Parathyroid adenoma (tissue), 2 donors: Measurements from ENCODE around the gene OR8D2.
"Not testable (repeated sequence)": the region's sequence is repeated elsewhere in the genome, so short reads cannot be mapped to it uniquely, and the experiment has no call there.

Experiments
- H2AFZ ChIP-seq: fragments of 300-600 bp; sonication (generic); one replicate; pipeline ENCODE4 v1.7.0; 2017; ENCODE audit warnings: antibody characterized with exemption, mild to moderate bottlenecking
- H3K27ac ChIP-seq: fragments of 300-600 bp; sonication (generic); one replicate; pipeline ENCODE4 v1.7.0; 2017
- H3K27me3 ChIP-seq: fragments of 300-600 bp; sonication (generic); one replicate; pipeline ENCODE4 v1.7.0; 2017; ENCODE audit warnings: low read length; ENCODE audit not compliant: control insufficient read depth, insufficient read depth
- H3K36me3 ChIP-seq: fragments of 300-600 bp; sonication (generic); one replicate; pipeline ENCODE4 v1.7.0; 2017; ENCODE audit warnings: low read length; ENCODE audit not compliant: control insufficient read depth, insufficient read depth
- H3K4me1 ChIP-seq: fragments of 300-600 bp; sonication (generic); one replicate; pipeline ENCODE4 v1.7.0; 2017; ENCODE audit warnings: control low read depth
- H3K4me2 ChIP-seq: fragments of 300-600 bp; sonication (generic); one replicate; pipeline ENCODE4 v1.7.0; 2017; ENCODE audit warnings: low read length
- H3K4me3 ChIP-seq: fragments of 300-600 bp; sonication (generic); one replicate; pipeline ENCODE4 v1.7.0; 2017; ENCODE audit warnings: low read depth, low read length
- H3K79me2 ChIP-seq: fragments of 300-600 bp; sonication (generic); one replicate; pipeline ENCODE4 v1.7.0; 2017; ENCODE audit warnings: control low read depth
- H3K9ac ChIP-seq: fragments of 300-600 bp; sonication (generic); one replicate; pipeline ENCODE4 v1.7.0; 2017; ENCODE audit warnings: mild to moderate bottlenecking
- H3K9me3 ChIP-seq: fragments of 300-600 bp; sonication (generic); one replicate; pipeline ENCODE4 v1.7.0; 2017; ENCODE audit warnings: low read length; ENCODE audit not compliant: control insufficient read depth
- TF ChIP-seq, protein P1 (sequence below): fragments of 300-600 bp; sonication (generic); IDR thresholded peaks from one replicate; pipeline ENCODE4 v1.7.0; 2017; ENCODE audit warnings: antibody characterized with exemption, mild to moderate bottlenecking
- donor health status: primary hyperparathyroidism.

The OR8D2 gene

DNA sequence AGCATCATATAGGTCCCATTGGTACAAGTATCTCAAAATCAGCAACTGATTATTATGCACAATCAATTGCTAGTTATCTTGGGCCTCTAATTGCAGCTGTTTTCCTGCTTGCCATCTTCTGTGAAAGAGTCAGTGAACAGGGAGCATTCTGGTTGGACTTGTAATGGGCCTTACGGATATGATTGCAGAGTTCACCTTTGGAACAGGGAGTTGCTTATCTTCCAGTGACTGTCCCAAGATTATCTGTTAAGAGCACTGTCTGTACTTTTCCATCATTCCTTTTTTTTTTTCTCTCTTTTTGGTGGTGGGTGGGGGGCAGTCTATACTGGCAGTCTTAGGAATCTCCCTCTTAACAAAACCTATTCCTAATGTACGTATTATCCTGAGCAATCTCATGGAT, 46.0 kb downstream of the OR8D2 start:
- H3K27ac ChIP-seq, result no peak overlapping the region
- no peaks in the 10 kb centered on the region for H3K27me3 ChIP-seq
- no peak overlapping the region for H2AFZ ChIP-seq
- no peaks in the 10 kb centered on the region for H3K79me2 ChIP-seq
- H3K4me3 ChIP-seq, result no peak overlapping the region
- H3K4me2 ChIP-seq, result no peak overlapping the region
- no peaks in the 10 kb centered on the region for H3K4me1 ChIP-seq
- no peaks in the 10 kb centered on the region for H3K36me3 ChIP-seq
- H3K9me3 ChIP-seq, result no peaks in the 10 kb centered on the region
- no peak overlapping the region for H3K9ac ChIP-seq
- TF ChIP-seq, protein P1, sequence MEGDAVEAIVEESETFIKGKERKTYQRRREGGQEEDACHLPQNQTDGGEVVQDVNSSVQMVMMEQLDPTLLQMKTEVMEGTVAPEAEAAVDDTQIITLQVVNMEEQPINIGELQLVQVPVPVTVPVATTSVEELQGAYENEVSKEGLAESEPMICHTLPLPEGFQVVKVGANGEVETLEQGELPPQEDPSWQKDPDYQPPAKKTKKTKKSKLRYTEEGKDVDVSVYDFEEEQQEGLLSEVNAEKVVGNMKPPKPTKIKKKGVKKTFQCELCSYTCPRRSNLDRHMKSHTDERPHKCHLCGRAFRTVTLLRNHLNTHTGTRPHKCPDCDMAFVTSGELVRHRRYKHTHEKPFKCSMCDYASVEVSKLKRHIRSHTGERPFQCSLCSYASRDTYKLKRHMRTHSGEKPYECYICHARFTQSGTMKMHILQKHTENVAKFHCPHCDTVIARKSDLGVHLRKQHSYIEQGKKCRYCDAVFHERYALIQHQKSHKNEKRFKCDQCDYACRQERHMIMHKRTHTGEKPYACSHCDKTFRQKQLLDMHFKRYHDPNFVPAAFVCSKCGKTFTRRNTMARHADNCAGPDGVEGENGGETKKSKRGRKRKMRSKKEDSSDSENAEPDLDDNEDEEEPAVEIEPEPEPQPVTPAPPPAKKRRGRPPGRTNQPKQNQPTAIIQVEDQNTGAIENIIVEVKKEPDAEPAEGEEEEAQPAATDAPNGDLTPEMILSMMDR, result no peak

DNA sequence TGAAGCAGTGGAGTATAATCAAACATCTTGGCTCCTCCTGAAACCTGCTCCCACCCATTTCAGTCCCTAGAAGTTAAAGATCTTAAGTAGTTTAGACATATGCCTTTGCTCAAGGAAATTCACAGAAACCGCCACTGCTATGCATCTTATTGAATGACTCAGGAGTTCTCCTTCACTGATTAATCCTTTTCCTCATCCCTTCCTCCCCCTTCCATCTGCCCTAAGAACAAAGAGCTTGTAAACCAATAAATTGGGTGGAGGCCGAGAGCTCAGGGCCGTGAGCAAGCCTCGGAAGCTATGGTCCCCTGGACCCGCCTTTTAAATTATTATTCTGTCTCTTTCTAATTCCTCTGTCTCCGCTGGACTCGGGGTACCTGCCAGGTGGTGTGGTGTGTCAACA, 49.1 kb downstream of the OR8D2 start:
- not testable (repeated sequence) for H3K4me3 ChIP-seq, H3K4me1 ChIP-seq, H3K27ac ChIP-seq, H3K9ac ChIP-seq, H3K4me2 ChIP-seq, H3K79me2 ChIP-seq, H3K9me3 ChIP-seq, H3K27me3 ChIP-seq, H3K36me3 ChIP-seq, H2AFZ ChIP-seq
